HG02938 (cell line): ENCODE results near the gene CORO2B.

Experiments used
- ATAC-seq: cut with Tn5 transposase; IDR thresholded peaks from one replicate; pipeline ENCODE4 v1.9.1; 2021; ENCODE audit warnings: mild to moderate bottlenecking, moderate library complexity; ENCODE audit not compliant: unreplicated experiment

The CORO2B gene

DNA sequence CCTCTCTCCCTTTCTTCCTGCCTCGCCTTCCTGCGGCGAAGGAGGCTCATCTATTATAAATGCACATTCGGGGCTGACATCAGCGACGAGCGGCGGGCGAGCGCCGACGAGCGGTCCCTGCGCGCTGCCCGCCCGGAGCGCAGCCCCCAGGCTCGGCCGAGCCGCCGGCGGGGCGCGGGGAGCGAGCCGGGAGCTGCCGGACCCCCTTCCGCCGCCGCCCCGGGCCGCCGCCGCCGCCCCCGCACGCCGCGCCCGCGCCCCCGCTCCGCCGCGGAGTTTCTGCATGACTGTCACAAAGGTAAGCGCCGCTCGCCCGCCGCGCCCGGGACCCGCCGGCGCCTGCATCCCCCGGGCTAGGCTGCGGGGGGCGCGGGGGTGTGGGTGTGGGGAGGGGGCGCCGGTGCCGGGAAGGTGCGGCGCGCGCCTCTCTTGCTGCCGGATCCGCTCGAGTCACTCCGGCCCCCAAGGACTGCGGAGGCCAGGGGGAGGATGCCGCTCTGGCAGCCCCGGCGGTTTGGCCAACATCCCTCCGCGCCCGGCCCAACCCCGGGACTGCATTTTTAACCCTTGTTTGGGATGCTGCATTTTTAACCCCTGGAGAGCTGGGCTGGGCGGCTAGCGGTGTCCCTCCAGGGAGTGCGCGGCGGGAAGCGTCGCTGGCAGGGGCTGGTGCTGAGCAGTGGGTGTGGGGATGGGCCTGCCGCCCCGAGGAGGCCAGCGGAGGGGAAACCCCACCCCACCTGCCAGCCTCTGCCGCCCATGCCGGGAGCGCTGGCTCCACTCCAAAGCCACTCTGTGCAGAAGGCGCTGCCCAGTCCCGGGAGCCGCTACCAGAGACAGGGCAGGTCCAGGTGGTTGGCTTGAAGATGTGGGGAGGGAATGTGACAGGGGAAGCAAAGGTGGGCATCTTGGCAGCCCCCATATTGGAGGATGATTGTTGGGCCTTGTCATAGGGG lies at the start of gene CORO2B:
Gene CORO2B, plus strand, starts transcription at position 14 of the 956 bp plus-strand sequence. Its CDS starts 270 bp downstream, at position 284.
- no peak for ATAC-seq

GRCh38 chr15:68531387-68532179 lies 47.2 kb upstream of the CORO2B start:
- no peak for ATAC-seq

- ATAC-seq: no peak
Measured at GRCh38 chr15:68536331-68537095, 42.3 kb upstream of the CORO2B start.

DNA sequence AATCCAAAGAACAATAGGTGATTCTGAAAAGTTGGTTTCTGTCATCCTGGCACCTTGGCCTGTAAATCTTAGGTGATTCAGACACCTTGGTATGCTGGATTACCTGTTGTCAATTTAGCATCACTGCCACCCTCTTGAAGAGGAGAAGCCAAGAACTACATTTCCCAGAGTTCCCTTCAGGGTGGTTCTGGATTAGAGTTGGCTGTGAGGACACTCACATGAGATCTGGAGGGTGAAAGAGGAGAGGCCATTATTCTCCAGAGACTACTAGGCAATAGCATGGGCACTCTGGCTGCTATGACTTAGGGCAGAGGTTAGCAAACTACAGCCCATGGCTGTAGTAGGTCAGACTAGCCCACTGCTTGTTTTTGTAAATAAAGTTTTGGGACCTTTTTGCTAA lies 41.7 kb upstream of the CORO2B start:
- no peak for ATAC-seq

- no peak for ATAC-seq
Measured at GRCh38 chr15:68537506-68537905, 41.3 kb upstream of the CORO2B start.

DNA sequence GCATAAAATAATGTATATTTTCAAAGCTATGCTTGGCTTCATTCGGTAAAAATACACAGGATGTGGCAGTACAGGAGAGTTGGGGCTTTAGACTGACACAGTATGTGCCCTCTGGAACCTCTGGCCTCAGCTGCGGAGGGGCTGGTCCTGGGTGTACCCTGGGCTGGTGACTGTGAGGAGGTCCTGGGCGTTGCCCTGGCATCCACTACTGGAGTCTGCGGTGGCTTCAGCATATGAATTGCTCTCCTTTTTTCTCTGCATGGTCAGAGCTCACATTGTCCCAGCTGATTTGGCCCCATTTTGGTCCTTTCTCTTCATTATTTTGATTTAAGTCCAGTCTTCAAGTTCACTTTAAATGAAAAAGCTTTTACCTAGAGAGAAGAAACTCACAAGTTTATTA lies 40.5 kb upstream of the CORO2B start:
- ATAC-seq: no peak

- ATAC-seq: no peak
Measured at GRCh38 chr15:68541743-68542142, 37.0 kb upstream of the CORO2B start.

GRCh38 chr15:68542348-68542747 lies 36.4 kb upstream of the CORO2B start:
- ATAC-seq: no peak

- ATAC-seq: no peak
Measured at GRCh38 chr15:68542771-68543164, 36.0 kb upstream of the CORO2B start.

- no peak for ATAC-seq
Measured at GRCh38 chr15:68543165-68544008, 35.4 kb upstream of the CORO2B start.

DNA sequence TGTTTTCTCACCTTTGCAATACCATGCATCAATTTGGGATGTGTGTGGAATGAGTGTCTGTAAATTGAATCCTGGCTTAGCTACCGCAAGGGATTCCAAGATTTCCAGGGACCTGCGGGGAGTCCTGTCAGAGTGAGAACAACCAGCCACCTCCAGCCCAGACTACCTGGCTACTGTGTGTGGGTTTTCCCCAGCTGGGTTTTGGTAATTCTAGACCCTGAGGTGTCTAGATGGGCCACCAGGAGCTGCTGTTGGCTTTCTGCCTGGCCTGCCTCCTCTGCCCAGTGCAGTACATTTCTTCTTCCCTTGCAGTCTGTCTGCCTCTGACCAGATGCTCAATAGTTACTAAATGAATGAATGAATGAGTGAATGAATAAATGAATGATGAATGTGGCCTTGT lies 32.5 kb upstream of the CORO2B start:
- ATAC-seq: no peak

- ATAC-seq: no peak
Measured at GRCh38 chr15:68548364-68548763, 30.4 kb upstream of the CORO2B start.

- ATAC-seq: no peak
Measured at GRCh38 chr15:68550004-68550403, 28.8 kb upstream of the CORO2B start.

GRCh38 chr15:68550498-68551295 lies 28.1 kb upstream of the CORO2B start:
- no peak for ATAC-seq

DNA sequence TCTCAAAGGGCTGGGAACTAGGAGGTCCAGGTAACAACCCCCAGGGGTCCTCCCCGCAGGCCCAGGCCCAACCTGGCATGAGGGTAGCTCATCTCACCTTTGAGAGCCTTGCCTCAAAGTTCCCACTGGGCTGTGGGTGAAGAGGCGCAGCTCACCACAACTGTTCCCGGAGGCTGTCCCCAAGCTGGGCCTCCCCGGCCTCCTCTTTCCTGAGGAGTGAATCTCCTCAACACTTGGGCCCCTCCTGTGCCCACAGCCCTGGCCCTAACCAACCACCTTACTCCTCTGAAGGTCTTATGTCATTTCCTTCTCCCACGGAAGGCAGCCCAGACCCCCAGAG lies 27.5 kb upstream of the CORO2B start:
- ATAC-seq: no peak

GRCh38 chr15:68552344-68552743 lies 26.4 kb upstream of the CORO2B start:
- ATAC-seq: no peak

- no peak for ATAC-seq
Measured at GRCh38 chr15:68552773-68553172, 26.0 kb upstream of the CORO2B start.

GRCh38 chr15:68553314-68553993 lies 25.3 kb upstream of the CORO2B start:
- no peak for ATAC-seq
